Measurements from ENCODE around the gene TCF4. TPM values are rescaled to one million over a fixed set of nuclear protein-coding genes. Genes with fewer than 3 reads are reported as not detected.

Gene TCF4
- total and polyA plus RNA-seq, 2 of the 13 experiments (the other 11 are each of a cell fraction or from before 2014, with no cell fraction given): not detected

DNA sequence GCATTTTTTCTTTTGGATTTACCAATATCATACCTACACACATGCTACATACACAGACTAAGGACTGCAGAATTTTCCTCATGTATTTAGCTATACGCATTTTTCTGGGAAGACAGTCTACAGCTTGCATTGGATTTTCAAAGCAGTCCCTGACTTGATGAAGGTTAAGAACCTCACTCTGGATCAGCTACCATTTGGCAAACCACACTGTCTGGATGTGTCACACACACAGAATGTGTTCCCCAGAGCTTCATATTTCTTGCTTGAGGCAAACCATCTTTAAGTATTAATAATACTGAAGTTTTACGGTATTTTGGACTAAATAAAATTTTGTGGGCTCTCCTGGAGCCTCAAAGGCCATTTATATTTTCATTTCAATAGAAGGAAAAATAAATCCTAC is 102.3 kb downstream of the TCF4 start (continued):
- TF ChIP-seq FOXM1 (CRISPR knock-in tag; IDR thresholded peaks at IDR 0.05): no peak
- no peak for TF ChIP-seq ZNF430 (CRISPR knock-in tag; IDR thresholded peaks at IDR 0.05)
- no peak for TF ChIP-seq ZNF563 (CRISPR knock-in tag; IDR thresholded peaks at IDR 0.05)
- TF ChIP-seq, protein P1, sequence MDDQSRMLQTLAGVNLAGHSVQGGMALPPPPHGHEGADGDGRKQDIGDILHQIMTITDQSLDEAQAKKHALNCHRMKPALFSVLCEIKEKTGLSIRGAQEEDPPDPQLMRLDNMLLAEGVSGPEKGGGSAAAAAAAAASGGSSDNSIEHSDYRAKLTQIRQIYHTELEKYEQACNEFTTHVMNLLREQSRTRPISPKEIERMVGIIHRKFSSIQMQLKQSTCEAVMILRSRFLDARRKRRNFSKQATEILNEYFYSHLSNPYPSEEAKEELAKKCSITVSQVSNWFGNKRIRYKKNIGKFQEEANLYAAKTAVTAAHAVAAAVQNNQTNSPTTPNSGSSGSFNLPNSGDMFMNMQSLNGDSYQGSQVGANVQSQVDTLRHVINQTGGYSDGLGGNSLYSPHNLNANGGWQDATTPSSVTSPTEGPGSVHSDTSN (CRISPR knock-in tag; IDR thresholded peaks at IDR 0.05; ENCODE audit: borderline replicate concordance): no peak

DNA sequence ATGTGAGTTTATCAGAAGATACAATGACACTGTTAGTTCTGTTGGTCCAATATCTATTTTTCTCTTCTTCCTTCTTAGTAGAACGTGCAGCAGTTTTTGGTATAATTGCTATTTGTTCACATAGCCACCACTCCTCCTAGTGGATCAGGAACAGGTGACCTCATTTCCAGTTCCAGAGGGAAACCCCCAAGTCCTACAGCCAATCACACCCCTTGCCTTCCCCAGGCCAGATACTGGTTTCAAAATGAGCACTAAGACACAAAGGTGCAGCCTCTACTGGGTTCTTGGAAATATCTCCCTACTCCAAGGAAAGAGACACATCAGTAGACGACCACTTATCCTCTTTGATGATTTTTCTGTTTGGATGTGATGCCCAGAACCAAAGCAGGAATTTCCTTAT is 103.2 kb downstream of the TCF4 start:
- ChIA-PET CTCF (ENCODE audit: low intra/inter-chr PET ratio, low total read pairs) (no interaction called here), POLR2A (no interaction called here)
- H3K27ac ChIP-seq (ENCODE audit: extremely low read length, insufficient read depth, low read length): no peak overlapping the region
- no peaks in the 10 kb centered on the region for H3K79me2 ChIP-seq (ENCODE audit: insufficient read depth, low read length)
- no peak overlapping the region for H3K4me2 ChIP-seq (ENCODE audit: low read depth, low read length)
- no peaks in the 10 kb centered on the region; a peak in 1 of 5 replicates for H3K27me3 ChIP-seq (ENCODE audit: control insufficient read depth in 1 of 2, insufficient read depth in 2 of 2, low read length in 2 of 2)
- no peaks in the 10 kb centered on the region for H3K36me3 ChIP-seq (replicated peaks in 1 of 2; ENCODE audit: control insufficient read depth in 1 of 2, insufficient read depth in 2 of 2, low read length in 2 of 2)
- H2AFZ ChIP-seq (ENCODE audit: low read length): no peak overlapping the region
- DNase-seq (ENCODE audit: low spot score): no peak
- H3K9me3 ChIP-seq (ENCODE audit: low read length): no peaks in the 10 kb centered on the region
- TF ChIP-seq, protein P2, sequence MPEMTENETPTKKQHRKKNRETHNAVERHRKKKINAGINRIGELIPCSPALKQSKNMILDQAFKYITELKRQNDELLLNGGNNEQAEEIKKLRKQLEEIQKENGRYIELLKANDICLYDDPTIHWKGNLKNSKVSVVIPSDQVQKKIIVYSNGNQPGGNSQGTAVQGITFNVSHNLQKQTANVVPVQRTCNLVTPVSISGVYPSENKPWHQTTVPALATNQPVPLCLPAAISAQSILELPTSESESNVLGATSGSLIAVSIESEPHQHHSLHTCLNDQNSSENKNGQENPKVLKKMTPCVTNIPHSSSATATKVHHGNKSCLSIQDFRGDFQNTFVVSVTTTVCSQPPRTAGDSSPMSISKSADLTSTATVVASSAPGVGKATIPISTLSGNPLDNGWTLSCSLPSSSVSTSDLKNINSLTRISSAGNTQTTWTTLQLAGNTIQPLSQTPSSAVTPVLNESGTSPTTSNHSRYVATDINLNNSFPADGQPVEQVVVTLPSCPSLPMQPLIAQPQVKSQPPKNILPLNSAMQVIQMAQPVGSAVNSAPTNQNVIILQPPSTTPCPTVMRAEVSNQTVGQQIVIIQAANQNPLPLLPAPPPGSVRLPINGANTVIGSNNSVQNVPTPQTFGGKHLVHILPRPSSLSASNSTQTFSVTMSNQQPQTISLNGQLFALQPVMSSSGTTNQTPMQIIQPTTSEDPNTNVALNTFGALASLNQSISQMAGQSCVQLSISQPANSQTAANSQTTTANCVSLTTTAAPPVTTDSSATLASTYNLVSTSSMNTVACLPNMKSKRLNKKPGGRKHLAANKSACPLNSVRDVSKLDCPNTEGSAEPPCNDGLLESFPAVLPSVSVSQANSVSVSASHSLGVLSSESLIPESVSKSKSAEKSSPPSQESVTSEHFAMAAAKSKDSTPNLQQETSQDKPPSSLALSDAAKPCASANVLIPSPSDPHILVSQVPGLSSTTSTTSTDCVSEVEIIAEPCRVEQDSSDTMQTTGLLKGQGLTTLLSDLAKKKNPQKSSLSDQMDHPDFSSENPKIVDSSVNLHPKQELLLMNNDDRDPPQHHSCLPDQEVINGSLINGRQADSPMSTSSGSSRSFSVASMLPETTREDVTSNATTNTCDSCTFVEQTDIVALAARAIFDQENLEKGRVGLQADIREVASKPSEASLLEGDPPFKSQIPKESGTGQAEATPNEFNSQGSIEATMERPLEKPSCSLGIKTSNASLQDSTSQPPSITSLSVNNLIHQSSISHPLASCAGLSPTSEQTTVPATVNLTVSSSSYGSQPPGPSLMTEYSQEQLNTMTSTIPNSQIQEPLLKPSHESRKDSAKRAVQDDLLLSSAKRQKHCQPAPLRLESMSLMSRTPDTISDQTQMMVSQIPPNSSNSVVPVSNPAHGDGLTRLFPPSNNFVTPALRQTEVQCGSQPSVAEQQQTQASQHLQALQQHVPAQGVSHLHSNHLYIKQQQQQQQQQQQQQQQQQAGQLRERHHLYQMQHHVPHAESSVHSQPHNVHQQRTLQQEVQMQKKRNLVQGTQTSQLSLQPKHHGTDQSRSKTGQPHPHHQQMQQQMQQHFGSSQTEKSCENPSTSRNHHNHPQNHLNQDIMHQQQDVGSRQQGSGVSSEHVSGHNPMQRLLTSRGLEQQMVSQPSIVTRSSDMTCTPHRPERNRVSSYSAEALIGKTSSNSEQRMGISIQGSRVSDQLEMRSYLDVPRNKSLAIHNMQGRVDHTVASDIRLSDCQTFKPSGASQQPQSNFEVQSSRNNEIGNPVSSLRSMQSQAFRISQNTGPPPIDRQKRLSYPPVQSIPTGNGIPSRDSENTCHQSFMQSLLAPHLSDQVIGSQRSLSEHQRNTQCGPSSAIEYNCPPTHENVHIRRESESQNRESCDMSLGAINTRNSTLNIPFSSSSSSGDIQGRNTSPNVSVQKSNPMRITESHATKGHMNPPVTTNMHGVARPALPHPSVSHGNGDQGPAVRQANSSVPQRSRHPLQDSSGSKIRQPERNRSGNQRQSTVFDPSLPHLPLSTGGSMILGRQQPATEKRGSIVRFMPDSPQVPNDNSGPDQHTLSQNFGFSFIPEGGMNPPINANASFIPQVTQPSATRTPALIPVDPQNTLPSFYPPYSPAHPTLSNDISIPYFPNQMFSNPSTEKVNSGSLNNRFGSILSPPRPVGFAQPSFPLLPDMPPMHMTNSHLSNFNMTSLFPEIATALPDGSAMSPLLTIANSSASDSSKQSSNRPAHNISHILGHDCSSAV (CRISPR knock-in tag; IDR thresholded peaks at IDR 0.05; ENCODE audit: borderline replicate concordance): no peak
- H3K4me1 ChIP-seq (ENCODE audit: insufficient read depth, low read length): no peaks in the 10 kb centered on the region
- intact Hi-C loops (cut with micrococcal nuclease; ENCODE audit: unreplicated experiment) (no loop called here), in situ Hi-C loops (cut with HindIII; ENCODE audit: extremely low pct_ligation_motif_present, low pct_unique_long_range_greater_than_20kb) (no loop called here)
- no peak overlapping the region for H3K9ac ChIP-seq (ENCODE audit: insufficient read depth, low read depth, low read length)
- H4K20me1 ChIP-seq (ENCODE audit: insufficient read depth, low read length): no peaks in the 10 kb centered on the region
- WGBS (ENCODE audit: low lambda C conversion rate): 0% methylated on average over 2 of the region's 2 CpGs
- no peak for FAIRE-seq
- H3K4me3 ChIP-seq (replicated peaks in 1 of 3; ENCODE audit: insufficient read depth in 1 of 3, low read depth in 2 of 3, low read length in 3 of 3): no peak overlapping the region
- ATAC-seq: no peak
- BruUV-seq (replicated peaks): no TSS peak

Measured in HepG2 (cell line).